Thymus (tissue), 11 donors: ENCODE data around the gene PLOD2. TPM values are rescaled to one million over a fixed set of nuclear protein-coding genes. Genes with fewer than 3 reads are reported as not detected.

Experiments used
- DNase-seq, 9 donors: peaks; one replicate each; pipeline ENCODE4 v3.0.0-alpha.2; 2013; ENCODE audit warnings: low spot score in 9 of 9, low read depth in 6 of 9, missing footprints in 1 of 9
- H3K27ac ChIP-seq, 2 donors: one replicate each; pipeline ENCODE4 v1.5.1; 2013; ENCODE audit warnings: control low read depth in 1 of 2, low read depth in 1 of 2, low read length in 1 of 2, mild to moderate bottlenecking in 1 of 2, moderate library complexity in 1 of 2
- H3K27me3 ChIP-seq, 2 donors: one replicate each; pipeline ENCODE4 v1.5.1; 2013; ENCODE audit warnings: low read length in 1 of 2; ENCODE audit not compliant: control insufficient read depth in 2 of 2, insufficient read depth in 1 of 2
- H3K36me3 ChIP-seq, 2 donors: one replicate each; pipeline ENCODE4 v1.5.1; 2013; ENCODE audit warnings: low read length in 1 of 2, mild to moderate bottlenecking in 1 of 2, moderate library complexity in 1 of 2; ENCODE audit not compliant: control insufficient read depth in 2 of 2, insufficient read depth in 2 of 2
- H3K4me1 ChIP-seq, 2 donors: one replicate each; pipeline ENCODE4 v1.5.1; 2013; ENCODE audit warnings: low read length in 2 of 2; ENCODE audit not compliant: control insufficient read depth in 2 of 2, insufficient read depth in 2 of 2
- H3K4me3 ChIP-seq, 2 donors: one replicate each; pipeline ENCODE4 v1.5.1; 2013; ENCODE audit warnings: low read length in 2 of 2, control low read depth in 1 of 2, mild to moderate bottlenecking in 1 of 2
- H3K9me3 ChIP-seq, 2 donors: one replicate each; pipeline ENCODE4 v1.5.1; 2013; ENCODE audit warnings: low read length in 1 of 2, mild to moderate bottlenecking in 1 of 2; ENCODE audit not compliant: control insufficient read depth in 2 of 2, insufficient read depth in 1 of 2
- WGBS: extraction: QIAGEN DNeasy Blood & Tissue Kit; methylation state at CpG from one replicate; pipeline ENCODE4 v1.1.7; 2013; 5-methylcytosine and 5-hydroxymethylcytosine counted together
- polyA plus RNA-seq: library from polyadenylated mRNA; stranded (reverse); fragments of 200-250 nt; gene quantifications from one replicate; pipeline ENCODE4 v1.2.3, GENCODE V29; 2013
- total RNA-seq: library from RNA; stranded (reverse); fragments of 120-200 nt; gene quantifications from one replicate; pipeline ENCODE4 v1.2.4, GENCODE V29; 2013
- donor health status: healthy.

PLOD2 gene
- total and polyA plus RNA-seq, 2 donors, result 18.0 to 35.4 TPM

DNA sequence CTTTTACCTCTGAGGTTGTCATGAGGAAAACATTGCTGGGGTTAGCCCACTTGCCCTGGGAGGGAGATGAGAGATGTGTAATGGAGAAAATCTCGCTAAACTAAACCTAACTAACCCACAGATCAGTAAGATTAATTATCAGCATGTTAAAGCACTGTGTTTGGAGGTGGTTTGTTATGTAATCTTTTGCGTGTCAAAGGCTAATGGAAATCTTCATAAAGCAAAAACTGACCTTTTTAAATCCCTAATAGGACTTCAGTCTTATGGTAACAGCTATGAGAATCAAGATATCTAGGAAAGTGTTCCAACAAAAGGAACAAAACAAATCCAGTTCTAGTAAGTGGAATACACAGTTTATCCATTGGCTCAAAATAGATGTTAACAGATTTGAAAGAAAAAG, 102.7 kb downstream of the PLOD2 start:
- no peaks in the 10 kb centered on the region for H3K27me3 ChIP-seq
- H3K36me3 ChIP-seq, result no peaks in the 10 kb centered on the region
- H3K27ac ChIP-seq, result no peak overlapping the region
- H3K4me3 ChIP-seq, result no peak overlapping the region
- no peaks in the 10 kb centered on the region for H3K9me3 ChIP-seq
- DNase-seq, result no peak
- 90% methylated on average over 2 of the region's 2 CpGs for WGBS
- H3K4me1 ChIP-seq, result no peaks in the 10 kb centered on the region

DNA sequence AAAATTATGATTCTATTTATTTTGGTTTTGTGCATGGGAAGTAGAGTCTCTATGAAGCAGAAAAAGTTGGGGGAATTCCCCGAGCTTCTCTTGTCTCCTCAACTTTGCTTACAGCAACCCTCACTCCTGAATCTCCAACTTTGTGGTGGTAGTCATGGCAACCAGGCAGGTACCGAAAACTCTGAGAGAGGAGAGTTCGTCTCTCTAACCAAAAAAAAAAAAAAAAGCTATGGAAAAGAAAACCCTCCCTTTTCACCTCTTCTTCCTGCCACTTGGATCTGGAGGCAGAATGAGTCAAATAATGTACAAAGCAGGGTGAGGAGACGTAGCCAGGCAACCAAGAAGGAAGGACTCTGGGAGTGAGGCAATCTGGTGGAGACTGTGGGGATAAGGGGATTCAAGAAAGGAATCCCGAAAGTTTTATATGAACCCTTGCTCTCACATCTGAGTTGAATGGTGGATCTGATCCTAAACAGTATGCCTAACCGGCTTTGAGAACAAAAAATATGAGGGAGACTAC, 108.1 kb downstream of the PLOD2 start:
- no peaks in the 10 kb centered on the region for H3K27me3 ChIP-seq
- no peak overlapping the region for H3K27ac ChIP-seq
- DNase-seq, result no peak
- H3K4me1 ChIP-seq, result no peaks in the 10 kb centered on the region
- WGBS, result 92% methylated on average over 6 of the region's 6 CpGs
- H3K9me3 ChIP-seq, result no peaks in the 10 kb centered on the region
- no peak overlapping the region for H3K4me3 ChIP-seq
- no peaks in the 10 kb centered on the region for H3K36me3 ChIP-seq

DNA sequence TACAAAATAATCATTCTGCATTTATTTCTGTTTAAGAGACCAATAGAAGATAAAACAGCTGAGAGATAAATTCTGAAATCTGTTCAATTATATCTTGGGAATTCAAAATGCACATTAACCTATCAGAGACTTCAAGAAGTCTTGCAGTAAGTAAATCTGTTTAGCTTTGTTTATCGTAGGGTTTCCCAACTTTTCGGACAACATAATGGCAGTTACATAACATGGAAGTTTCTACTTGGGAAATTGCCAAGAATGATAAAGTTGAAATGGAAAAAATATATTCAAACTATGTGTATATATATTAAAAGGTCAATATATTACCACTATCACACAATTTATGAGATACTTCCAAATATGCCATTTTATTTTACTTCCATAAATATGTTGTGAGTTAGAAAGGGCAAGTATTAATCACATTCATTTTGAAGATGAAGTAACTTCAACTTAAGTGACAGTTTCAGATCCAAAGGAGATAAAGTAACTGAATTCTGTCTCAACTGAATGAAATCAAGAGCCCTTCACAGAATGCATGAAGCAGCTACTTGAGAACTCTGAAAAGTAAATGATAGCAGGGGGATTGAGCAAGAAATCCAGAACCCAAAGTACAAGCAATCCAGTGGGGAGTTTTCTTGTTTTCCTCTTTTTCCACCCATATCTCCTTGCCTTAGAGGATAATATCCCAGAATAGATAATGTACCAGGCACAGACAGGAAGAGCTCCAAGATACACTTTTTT, 108.8 kb downstream of the PLOD2 start:
- no peak overlapping the region for H3K4me3 ChIP-seq
- no peak for DNase-seq
- H3K9me3 ChIP-seq, result no peaks in the 10 kb centered on the region
- no peaks in the 10 kb centered on the region for H3K4me1 ChIP-seq
- H3K27ac ChIP-seq, result no peak overlapping the region
- no peaks in the 10 kb centered on the region for H3K36me3 ChIP-seq
- WGBS, result 96% methylated on average over 2 of the region's 2 CpGs
- H3K27me3 ChIP-seq, result no peaks in the 10 kb centered on the region

DNA sequence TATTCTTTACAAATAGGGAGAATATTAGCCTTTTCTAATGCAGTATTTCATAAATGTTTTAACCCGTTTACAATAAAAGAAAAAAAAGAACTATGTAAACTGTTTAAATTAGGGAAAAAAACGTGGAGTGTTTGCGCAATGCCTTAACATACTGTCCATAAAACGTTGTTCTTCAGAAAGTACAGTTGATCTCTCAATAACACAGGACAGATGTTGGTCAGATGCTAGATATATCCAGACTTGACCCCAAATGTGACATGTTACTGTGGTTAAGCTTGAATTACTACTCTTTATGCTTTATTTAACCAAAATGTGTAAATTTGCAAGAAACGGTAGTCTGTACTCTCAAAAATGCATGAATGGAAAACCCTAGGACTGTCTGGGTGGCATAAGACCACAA, 110.3 kb downstream of the PLOD2 start:
- 81% methylated on average over 5 of the region's 5 CpGs for WGBS
- Histone ChIP-seq H3K4me3 (no peak overlapping the region), H3K9me3 (no peaks in the 10 kb centered on the region), H3K27ac (no peak overlapping the region), H3K36me3 (no peaks in the 10 kb centered on the region), H3K27me3 (no peaks in the 10 kb centered on the region), H3K4me1 (no peaks in the 10 kb centered on the region)
- DNase-seq, result no peak

DNA sequence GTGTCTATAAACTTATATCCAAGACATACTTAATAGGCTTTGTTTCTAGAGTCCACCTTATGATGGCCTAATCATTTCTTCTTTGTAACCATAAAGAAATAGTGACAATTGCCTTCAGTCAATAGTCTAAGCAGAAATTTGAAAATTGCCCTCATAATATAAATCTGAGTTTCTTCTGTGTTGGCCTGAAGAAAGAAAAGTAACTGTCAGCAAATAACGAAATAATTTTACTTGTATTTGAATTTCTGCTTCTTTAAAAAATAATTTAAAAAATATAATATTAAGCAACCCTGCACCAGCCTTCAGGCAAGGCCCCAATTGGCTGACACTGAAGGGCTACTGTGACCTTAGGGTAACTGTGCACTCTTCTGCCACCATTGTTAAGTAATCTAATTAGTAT, 113.5 kb downstream of the PLOD2 start:
- no peak overlapping the region for H3K4me3 ChIP-seq
- H3K36me3 ChIP-seq, result no peaks in the 10 kb centered on the region
- no peaks in the 10 kb centered on the region for H3K27me3 ChIP-seq
- H3K27ac ChIP-seq, result no peak overlapping the region
- no peaks in the 10 kb centered on the region for H3K9me3 ChIP-seq
- WGBS, result 95% methylated on average over 1 of the region's 1 CpG
- no peaks in the 10 kb centered on the region for H3K4me1 ChIP-seq
- no peak for DNase-seq

DNA sequence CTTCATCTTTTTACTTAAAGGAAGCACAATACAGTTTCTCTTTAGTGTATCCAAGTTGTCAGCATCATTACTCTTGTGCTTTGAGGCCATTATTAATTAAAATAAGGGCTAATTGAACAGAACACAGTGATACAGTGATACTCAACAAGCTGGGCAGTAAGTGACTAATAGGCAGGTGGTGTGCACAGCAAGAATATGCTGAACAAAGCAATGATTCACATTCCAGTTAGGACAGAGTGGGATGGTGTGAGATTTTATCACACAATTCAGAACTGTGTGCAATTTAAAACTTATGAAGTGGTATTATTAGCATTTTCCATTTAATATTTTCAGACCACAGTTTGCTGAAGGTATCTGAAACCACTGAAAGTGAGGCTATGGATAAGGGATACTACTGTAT, 116.9 kb downstream of the PLOD2 start:
- H3K36me3 ChIP-seq, result no peaks in the 10 kb centered on the region
- DNase-seq, result no peak
- H3K4me3 ChIP-seq, result no peak overlapping the region
- H3K27me3 ChIP-seq, result no peaks in the 10 kb centered on the region
- H3K4me1 ChIP-seq, result no peaks in the 10 kb centered on the region
- H3K9me3 ChIP-seq, result no peaks in the 10 kb centered on the region
- no peak overlapping the region for H3K27ac ChIP-seq

DNA sequence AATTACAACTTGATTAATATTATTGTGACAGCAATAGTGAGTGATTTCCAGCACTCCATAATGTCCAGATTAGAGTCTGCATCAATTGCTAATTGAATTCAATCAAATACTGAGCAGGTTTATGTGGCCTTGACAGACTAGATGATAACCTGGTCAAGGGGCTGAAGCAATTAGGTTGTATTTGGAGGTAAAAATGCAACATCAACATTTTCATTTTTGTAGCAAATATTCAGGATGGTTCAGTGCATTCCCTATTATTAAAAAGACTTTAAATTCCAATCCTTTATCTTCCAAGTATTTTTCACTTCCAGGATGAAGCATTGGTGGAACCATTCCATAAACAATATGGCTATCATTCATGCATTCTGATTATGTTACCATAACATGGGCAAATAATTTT, 120.4 kb downstream of the PLOD2 start:
- Histone ChIP-seq H3K27me3 (no peaks in the 10 kb centered on the region), H3K36me3 (no peaks in the 10 kb centered on the region), H3K9me3 (no peaks in the 10 kb centered on the region), H3K4me1 (no peaks in the 10 kb centered on the region), H3K4me3 (no peak overlapping the region), H3K27ac (no peak overlapping the region)
- DNase-seq, result no peak

DNA sequence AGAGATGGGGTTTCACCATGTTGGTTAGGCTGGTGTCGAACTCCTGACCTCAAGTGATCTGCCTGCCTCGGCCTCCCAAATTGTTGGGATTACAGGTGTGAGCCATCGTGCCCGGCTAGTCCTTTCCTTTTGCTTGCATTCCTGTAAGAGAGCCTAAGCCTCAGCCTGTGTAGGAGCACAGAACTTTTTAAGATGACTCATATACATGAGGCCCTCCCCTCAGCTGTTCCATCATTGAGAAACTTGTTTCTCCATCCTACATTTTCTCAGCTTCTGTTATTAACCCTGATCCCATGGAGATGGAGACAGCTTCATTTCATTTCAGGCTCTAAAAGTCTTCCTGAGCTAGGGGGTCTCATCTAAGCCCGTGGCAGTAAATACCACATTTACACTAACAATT, 123.3 kb downstream of the PLOD2 start:
- Histone ChIP-seq H3K4me1 (no peaks in the 10 kb centered on the region), H3K27me3 (no peaks in the 10 kb centered on the region), H3K4me3 (no peak overlapping the region), H3K27ac (no peak overlapping the region), H3K9me3 (no peaks in the 10 kb centered on the region), H3K36me3 (no peaks in the 10 kb centered on the region)
- 94% methylated on average over 5 of the region's 5 CpGs for WGBS
- DNase-seq, result no peak

DNA sequence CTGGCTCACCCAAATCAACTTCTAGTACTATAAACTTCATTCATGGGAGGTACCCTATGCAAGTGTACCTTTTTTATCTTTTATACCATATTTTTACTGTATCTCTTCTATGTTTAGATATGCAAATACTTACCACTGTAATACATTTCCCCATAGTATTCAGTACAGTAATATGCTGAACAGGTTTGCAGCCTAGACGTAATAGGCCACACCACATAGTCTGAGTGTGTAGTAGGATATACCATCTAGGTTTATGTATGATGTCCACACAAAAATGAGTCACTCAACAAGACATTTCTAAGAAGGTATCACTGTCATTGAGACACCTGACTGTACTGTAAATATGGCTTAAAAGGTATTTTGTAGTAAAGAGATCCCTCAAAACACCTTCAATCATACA, 124.7 kb downstream of the PLOD2 start:
- no peaks in the 10 kb centered on the region for H3K36me3 ChIP-seq
- no peak for DNase-seq
- H3K27ac ChIP-seq, result no peak overlapping the region
- no peaks in the 10 kb centered on the region for H3K27me3 ChIP-seq
- H3K9me3 ChIP-seq, result no peaks in the 10 kb centered on the region
- WGBS, result 93% methylated on average over 1 of the region's 1 CpG
- H3K4me3 ChIP-seq, result no peak overlapping the region
- H3K4me1 ChIP-seq, result no peaks in the 10 kb centered on the region
